Measurements from ENCODE around the gene RALGAPB.
"Not testable (repeated sequence)": the region's sequence is repeated elsewhere in the genome, so short reads cannot be mapped to it uniquely, and the experiment has no call there.

Gene RALGAPB

DNA sequence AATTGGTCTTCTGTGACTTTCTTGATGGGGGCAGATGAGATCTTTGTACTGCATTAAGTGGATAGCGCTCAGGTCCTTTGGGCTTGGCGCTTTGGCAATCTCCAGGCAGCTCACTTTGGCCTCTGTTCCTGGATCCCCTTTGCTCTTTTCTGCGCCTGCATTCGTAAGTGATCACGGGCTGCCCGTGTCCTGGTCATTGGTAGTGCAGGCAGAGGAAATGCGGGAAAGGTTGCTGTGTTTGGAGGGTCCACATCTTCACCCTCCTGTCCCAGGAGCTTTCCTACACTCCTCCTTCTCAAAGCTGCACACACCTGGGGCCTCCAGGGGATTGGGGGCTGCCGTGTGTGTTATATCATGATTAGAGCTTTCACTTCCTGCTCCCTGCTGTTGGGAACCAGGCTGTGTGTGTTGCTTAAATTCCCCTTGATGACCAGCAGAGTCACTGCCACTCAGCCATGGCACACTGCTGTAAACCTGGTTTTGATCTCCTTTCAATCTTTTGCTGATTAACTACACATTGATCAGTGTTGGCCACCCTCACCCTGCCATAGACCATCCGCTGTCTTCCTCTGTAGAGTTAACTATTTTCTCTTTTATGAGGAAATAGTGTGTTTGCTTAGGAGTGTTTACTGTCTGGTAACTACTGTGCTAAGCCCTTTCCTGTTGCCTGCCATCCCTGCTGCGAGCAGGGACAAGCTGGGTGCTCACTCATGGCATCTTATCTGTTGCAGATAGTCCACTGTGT lies 24.5 kb upstream of the RALGAPB start:
- DNase-seq: no peak

DNA sequence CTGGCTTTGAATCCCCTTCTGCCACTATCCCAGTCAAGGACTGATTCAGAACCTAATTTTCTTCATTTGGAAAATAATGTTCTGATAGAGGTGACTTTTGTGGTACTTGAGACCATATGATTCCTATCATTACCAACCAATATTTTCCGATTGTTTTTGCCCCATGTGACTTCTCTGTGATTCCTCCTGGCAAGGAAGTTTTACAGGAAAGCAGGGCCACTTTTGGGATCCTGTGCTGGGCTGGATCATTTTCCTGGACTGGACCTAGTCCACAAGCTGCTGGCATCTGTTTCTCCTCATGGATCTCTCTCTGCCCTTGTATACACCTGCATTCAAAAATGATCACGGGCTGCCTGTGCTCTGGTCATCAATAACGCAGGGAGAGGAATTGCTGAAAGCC lies 23.6 kb upstream of the RALGAPB start:
- DNase-seq: no peak

DNA sequence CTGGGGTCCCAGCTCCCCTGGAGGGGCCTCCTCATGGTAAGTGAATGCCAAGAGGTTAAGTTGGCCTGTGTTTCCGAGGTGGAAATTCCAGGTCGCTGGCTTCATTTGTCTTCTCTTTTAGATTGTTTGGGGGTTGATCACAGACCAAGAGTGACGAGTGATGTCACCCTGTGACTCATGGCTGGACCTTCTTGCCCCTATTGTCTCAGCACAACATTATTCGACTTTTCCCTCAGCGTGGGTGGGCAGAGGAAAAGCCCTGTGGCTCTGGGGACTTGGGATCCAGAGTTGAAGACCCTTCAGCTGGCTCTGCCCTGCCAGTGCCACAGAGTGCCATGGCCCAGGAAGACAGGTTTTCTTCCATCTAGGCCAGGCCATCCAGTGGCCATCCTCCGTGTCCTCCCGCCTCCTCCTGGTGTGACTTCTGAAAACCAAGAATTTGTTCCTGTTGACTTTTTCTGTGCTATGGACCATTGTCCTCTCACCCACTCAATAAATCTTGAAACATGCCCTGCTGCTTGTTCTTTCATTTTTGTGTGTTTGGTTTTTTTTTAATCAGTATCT lies 22.1 kb upstream of the RALGAPB start:
- no peak for DNase-seq

DNA sequence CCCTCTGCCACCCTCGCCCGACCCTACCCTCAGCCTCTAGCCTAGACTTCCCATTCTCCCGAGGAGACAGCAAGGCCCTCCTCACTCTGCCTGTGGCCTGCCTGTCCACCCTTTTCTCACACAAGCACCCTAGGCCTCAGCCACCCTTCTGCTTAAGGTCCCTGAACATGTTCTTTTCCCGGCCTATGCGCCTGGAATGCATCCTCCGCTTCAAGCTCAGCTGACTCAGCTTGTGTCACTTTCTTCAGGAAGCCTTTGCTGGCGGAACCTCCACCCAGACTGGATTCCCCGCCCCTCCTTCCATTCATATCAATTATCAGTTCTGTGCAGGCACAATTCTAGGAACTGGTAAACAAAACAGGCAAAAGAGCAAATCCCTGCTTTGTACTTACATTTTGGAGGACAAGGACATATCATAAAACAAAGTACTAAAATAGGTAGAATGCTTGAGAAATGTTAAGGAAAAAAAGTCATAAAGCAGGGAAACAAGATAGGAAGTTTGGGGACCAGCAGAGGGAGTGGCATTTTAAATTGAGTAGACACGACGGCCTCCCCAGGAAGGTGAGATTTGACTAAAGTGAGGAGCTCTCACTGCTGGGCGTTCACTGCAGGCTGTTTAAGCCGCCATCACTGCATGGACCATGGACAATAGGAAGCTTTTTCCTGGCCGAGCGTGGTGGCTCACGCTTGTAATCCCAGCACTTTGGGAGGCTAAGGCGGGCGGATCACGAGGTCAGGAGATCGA lies 19.6 kb upstream of the RALGAPB start:
- DNase-seq: no peak

DNA sequence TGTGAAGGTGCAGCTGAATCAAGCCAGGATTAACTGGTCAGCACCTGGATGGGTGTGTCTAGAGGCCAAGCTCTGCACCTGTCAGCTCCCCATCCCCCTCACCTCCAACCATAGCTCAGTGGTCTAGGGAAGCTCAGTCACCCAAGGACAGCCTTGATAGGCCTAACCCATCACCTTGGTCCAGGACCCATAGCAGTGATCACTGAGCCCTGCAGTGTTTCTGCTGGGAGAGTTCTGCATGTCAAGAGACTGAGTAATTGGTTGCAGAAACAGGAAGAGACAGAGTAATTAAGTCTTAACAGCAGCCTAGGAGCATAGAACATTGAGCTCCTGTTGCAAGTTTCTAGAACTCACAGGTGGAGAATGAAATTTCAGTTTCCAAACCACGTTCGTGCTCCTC lies 18.7 kb upstream of the RALGAPB start:
- no peak for DNase-seq

DNA sequence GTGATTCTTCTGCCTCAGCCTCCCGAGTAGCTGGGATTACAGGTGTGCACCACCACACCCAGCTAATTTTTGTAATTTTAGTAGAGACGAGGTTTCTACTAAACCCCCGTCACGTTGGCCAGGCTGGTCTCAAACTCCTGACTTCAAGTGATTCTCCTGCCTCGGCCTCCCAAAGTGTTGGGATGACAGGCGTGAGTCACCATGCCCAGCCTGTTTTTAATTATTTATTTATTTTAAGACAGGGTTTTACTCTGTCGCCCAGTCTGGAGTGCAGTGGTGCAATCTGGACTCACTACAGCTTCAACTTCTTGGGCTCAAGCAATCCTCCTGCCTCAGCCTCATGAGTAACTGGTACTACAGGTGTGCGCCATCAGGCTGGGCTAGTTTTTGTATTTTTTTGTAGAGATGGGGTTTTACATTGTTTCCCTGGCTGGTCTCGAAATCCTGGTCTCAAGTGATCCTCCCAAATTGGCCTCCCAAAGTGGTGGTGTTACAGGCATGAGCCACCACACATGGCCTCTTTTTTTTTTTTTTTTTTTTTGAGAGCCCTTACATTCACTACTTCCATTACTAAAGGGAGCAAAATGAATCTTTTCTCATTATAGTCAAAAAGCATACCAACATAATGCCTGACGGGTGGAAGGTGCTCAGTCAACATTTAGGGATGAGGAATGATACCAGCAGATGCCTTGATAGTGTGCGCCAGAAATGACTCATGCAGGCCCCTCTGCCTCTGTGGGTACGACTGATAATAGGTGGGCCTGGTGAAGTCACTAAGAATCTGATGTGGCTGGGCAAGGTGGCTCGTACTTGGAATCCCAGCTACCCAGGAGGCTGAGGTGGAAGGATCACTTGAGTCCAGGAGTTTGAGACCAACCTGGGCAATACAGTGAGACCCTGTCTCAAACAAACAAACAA lies 17.8 kb upstream of the RALGAPB start:
- DNase-seq: no peak

DNA sequence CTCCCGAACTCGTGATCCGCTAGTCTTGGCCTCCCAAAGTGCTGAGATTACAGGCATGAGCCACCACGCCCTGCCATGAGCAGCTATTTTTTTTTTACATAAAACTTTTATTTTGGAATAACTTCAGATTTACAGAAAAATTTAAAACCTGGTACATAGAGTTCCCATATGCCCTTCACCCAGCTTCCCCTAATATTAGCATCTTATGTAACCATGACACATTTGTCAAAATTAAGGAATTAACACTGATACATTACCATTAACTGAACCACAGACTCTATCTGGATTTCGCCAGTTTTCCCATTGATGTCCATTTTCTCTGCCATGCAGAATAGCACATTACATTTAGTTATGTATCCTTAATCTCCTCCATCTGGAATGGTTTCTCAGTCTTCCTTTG lies 14.3 kb upstream of the RALGAPB start:
- no peak for DNase-seq

DNA sequence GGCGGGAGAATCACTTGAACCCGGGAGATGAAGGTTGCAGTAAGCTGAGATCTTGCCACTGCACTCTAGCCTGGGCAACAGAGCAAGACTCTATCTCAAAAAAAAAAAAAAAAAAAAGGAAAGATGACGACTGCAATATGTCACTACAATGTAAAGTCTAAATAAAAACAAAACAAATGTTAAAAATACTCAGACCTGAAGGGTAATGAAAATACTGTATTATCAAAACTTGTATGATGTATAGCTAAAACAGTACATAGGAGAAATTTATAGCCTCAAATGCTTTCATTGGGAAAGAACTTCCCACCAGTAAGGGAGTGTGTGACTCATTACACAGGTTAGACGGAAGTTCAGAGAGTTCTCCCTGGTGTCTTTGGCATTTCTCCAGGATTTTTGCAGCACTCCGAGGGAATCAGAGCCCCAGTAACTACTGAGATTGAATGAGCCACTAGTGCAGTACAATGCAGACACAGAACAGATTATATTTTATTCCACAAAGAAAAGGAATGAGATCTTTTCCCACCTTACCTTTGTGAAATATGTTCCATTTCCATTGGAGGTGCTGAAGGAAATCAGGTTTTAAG lies 12.5 kb upstream of the RALGAPB start:
- no peak for DNase-seq

DNA sequence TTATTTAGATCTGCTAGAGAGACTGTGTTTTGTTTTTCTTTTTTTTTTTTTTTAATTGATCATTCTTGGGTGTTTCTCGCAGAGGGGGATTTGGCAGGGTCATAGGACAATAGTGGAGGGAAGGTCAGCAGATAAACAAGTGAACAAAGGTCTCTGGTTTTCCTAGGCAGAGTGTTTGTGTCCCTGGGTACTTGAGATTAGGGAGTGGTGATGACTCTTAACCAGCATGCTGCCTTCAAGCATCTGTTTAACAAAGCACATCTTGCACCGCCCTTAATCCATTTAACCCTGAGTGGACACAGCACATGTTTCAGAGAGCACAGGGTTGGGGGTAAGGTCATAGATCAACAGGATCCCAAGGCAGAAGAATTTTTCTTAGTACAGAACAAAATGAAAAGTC lies 12.0 kb upstream of the RALGAPB start:
- DNase-seq: not testable (repeated sequence)

DNA sequence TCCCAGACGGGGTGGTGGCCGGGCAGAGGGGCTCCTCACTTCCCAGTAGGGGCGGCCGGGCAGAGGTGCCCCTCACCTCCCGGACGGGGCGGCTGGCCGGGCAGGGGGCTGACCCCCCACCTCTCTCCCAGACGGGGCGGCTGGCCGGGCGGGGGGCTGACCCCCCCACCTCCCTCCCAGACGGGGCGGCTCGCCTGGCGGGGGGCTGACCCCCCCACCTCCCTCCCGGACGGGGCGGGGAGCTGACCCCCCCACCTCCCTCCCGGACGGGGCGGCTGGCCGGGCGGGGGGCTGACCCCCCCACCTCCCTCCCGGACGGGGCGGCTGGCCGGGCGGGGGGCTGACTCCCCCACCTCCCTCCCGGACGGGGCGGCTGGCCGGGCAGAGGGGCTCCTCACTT lies 11.5 kb upstream of the RALGAPB start:
- DNase-seq: not testable (repeated sequence)

DNA sequence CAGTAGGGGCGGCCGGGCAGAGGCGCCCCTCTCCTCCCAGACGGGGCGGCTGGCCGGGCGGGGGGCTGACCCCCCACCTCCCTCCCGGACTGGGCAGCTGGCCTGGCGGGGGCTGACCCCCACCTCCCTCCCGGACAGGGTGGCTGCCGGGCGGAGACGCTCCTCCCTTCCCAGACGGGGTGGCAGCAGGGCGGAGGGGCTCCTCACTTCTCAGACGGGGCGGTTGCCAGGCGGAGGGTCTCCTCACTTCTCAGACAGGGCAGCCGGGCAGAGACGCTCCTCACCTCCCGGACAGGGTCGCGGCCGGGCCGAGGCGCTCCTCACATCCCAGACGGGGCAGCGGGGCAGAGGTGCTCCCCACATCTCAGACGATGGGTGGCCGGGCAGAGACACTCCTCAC lies 11.1 kb upstream of the RALGAPB start:
- DNase-seq: not testable (repeated sequence)

DNA sequence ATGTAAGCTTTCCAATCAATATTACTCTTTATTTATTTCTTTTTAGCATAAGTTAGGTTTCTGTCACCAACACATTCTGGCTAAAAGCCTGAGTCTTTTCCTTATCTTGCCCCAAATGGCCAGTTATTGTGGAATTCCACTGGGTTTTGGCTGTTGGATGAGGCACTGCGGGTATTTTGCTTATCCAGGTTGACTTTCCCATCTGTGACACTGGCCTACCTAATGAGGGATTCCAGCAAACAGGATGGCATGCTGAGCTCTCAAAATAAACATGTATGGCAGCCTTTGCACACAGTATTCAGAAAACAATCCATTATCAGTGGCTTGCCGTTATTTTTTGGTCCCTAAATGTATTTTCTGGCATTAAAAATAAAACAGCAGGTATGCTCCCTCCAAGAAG lies 6.5 kb upstream of the RALGAPB start:
- DNase-seq: no peak

DNA sequence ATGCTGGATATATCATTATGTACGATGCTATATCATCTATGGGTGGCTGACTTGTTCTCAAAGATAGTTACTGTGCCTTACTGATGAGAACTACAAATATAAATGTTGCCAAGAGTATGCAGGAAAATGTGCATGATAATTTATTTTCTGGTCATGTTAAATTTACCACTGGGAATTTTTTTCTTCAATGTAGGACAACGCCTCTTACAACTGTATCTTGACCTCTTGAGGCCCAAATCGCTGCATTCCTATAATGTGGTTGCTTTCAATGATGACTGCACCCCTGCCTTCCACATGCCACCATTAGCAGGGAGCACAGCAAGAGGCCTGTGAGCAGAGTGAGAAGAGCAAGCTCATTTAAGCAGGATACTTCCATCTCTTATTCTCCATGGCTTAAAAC lies 5.7 kb upstream of the RALGAPB start:
- no peak for DNase-seq

DNA sequence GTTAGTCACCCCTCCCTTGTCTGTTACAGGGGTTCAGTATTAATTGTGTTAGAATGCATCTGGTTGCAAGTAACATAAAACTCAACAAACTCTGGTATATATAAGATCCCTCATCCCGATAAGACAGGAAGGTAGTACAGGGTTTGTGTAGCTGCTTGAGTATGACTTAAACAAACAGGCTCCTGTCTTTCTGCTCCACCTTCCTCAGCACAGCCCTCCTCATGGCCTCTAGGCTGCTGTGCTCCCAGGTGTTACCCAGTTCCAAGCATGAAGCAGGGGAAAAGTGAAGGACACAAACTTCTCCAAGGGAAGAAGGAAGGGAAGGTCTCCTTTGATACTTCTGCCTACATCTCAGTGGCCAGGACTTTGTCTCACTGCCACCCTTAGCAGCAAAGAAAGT lies 1.4 kb upstream of the RALGAPB start:
- DNase-seq: no peak

DNA sequence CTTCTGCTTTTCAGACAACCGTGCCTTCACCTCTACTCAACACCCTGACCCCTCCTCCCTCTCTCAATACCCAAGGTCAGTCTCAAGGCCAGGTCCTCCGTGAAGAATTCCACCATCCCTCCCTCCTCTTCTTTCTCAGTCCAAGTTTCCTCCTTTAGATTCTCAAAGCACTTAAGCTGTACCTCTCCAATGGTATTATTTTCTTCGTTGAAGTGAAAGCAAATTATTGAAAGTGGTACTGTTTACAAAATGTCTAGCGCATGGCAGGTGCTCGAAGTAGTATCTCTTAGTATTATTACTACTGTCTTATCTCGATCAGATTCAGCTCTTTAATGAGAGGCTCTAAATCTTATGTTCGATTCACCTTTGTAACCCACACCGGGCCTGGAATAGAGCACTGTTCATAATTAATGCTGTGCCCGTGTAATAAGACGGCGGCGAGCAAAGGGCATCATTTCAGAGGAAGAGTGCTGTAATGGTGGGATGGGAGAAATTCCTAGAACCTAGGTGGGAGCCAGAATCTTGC lies 593 bp upstream of the RALGAPB start:
- DNase-seq: no peak

DNA sequence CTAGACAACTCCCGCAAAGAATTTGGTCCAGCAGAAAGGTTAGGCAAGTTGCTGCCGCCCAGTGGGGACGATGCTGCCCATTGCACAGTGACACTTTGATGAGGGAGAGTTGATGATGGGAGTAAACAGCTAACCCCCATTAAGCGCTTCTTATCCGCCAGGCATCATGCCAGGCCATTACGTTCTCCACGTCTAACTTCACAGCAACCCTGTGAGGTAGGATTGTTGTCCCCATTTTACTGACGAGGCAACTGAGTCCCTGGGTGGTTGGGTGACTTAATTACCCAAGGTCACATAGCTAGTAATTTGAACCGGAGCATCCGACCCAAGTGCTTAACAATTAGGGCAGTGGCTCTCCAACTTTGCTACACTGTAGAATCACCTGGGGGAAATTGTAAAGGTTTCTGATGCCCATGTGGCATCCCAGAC lies 738 bp downstream of the RALGAPB start:
- no peak for DNase-seq

DNA sequence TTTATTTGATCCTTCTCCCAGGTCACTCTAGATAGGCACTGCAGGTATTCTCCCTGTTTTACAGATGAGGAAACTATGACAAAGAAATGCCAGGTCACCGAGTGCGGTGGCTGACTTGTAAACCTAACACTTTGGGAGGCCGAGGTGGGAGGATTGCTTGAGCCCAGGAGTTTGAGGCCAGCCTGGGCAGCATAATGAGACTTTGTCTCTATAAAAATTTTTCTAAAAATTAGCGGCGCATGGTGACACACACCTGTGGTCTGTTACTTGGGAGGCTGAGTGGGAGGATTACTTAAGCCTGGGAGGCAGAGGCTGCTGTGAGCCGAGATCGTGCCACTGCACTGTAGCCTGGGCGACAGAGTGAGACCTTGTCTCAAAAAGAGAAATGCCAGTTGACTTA lies 5.1 kb downstream of the RALGAPB start:
- DNase-seq: no peak

DNA sequence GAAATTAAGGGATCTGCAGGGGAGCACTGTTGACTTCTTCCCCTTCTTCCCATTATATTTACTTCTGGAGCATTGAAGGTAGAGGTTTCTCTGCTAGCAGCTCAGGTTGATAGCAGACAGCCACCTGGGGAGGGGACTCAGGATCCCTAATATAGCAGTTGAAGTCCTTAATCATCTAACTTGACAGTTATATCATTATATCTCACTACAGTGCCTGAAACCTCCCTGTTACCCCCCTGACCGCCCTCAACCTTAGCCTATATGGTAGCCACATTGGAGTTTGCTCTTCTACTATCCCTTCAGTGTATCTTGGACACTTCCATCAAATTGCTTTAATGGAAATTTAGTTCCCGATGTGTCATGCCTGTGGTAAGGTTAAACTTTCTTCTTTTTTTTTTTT lies 7.0 kb downstream of the RALGAPB start:
- no peak for DNase-seq

DNA sequence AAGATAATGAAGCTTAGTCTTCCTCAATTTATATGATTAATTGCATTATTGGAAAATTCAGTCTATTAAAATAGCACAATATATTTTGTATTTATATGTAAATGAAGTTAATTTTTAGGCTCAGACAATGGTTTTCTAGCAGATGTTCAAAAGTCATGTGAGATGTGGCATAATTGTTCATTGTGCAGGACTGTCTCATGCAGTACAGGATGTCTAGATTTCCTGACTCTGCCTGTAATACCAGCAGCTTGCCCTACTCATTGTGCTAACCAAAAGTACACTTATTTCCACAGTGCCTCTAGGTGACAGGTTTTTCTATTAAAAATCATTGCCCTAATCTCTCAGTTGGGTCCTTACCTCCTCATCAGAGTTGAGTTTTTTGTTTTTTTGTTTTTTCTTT lies 12.4 kb downstream of the RALGAPB start:
- DNase-seq: no peak

DNA sequence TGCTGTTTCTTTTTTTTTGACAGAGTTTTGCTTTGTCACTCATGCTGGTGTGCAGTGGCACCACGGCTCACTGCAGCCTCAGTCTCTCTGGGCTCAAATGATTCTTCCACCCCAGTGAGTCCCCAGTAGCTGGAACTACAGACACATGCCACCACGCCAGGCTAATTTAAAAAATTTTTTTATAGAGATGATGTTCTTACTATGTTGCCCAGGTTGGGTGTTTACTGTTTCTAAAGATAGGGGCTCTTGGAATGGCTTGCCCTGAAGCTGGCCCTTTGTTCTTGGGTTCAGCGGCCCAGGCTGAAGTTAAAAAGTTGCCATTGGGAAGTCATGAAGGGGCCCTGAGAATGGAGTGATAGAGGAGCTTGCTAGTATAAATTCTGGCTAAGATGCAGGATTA lies 16.5 kb downstream of the RALGAPB start:
- no peak for DNase-seq

DNA sequence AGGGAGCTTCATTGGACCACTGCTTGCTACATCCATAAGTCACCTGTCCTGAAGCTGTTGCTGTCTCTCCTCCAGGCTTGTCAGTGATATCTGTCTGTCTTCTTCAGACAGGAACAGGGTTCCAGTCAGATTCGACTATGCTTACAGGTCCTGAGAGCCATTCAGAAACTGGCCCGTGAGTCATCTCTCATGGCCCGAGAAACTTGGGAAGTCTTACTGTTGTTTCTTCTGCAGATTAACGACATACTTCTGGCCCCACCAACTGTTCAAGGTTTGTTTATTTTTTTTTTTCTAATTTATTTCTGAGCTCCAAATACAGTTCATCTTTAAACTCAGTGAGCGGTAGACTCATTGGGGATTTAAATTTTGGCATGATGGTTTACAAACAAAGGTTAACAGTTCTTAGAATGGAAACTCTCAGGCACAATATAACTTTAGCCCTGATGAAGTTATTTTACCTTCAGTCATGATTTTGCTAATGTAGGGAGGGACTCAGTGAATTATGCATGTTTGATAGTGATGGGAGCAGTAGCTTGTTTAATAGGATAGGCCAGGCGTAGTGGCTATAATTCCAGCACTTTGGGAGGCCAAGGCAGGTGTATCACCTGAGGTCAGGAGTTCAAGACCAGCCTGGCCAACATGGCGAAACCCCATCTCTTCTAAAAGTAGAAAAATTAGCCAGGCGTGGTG lies 24.7 kb downstream of the RALGAPB start:
- no peak for DNase-seq

DNA sequence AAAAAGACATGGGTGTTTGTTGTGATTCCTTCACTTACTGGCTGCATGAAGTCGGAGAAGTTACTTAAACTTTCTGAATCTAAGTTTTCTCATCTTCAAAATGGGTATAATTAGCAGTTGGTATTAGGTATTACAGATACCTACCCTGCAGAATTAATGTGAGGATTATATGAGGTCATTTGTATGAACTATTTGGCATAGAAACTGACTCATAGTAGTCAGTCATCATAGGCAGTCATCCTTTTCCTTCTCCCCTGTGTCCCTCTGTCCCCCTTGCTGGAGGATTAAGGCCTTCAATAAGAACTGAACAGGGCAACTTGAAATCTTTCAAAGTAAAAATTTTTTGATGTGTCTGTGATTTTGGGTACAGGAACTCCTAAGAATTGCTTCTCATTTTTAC lies 26.3 kb downstream of the RALGAPB start:
- DNase-seq: no peak

All from NCI-H1930 (cell line).